ENCODE measurements around the gene ATN1. TPM values are rescaled to one million over a fixed set of nuclear protein-coding genes. Genes with fewer than 3 reads are reported as not detected.

Gene ATN1
- total RNA-seq, 1 donor from 2014 or later = 144 TPM

DNA sequence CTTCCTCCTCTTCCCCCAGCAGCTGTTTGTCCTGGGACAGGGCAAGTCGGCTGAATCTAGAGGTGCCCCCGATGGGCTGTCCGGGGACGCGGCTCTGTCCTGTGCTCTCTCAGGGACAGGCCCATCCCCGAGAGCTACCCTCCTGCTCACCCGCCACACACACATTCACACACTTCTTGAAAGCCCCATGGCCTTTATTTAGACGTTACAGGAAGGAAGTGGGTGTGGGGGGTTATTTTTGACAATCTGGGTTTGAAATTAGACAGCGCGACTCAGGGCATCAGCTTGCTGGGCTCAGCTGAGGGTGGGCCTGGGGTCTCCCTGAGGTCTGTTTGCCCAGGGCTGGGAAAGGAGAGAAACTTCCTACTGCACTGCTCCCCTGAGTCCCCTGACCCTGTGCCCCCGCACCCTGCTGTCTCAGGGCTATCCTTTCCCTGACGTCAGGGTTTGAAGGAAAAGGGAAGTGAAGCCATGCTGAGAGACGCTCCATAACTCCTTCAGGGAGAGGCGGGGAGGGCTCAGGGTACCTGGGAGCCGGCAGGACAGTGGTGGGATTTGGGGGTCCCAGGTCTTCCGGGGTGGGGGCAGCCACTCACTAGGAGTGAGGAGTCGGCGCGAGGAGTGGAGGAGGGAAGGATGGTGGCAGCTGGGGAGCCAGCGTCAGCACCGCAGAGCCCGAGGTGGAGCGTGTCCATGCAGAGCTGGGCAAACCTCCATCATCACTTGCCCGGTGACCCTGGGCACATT, 31.5 kb downstream of the ATN1 start:
- Mint-ChIP-seq H3K4me3 (ENCODE audit: unreplicated experiment) (peak overlapping the region; percentile 31), H3K9me3 (ENCODE audit: unreplicated experiment) (no peaks in the 10 kb centered on the region), H3K4me1 (ENCODE audit: unreplicated experiment) (peaks cover 29% of the 10 kb centered on the region), H3K27me3 (ENCODE audit: unreplicated experiment) (peaks cover 14% of the 10 kb centered on the region), H3K27ac (ENCODE audit: unreplicated experiment) (no peak overlapping the region), H3K36me3 (ENCODE audit: low read depth, unreplicated experiment) (peaks cover 5% of the 10 kb centered on the region)
- no peak for DNase-seq (ENCODE audit: low spot score)
- TF ChIP-seq, protein P1, sequence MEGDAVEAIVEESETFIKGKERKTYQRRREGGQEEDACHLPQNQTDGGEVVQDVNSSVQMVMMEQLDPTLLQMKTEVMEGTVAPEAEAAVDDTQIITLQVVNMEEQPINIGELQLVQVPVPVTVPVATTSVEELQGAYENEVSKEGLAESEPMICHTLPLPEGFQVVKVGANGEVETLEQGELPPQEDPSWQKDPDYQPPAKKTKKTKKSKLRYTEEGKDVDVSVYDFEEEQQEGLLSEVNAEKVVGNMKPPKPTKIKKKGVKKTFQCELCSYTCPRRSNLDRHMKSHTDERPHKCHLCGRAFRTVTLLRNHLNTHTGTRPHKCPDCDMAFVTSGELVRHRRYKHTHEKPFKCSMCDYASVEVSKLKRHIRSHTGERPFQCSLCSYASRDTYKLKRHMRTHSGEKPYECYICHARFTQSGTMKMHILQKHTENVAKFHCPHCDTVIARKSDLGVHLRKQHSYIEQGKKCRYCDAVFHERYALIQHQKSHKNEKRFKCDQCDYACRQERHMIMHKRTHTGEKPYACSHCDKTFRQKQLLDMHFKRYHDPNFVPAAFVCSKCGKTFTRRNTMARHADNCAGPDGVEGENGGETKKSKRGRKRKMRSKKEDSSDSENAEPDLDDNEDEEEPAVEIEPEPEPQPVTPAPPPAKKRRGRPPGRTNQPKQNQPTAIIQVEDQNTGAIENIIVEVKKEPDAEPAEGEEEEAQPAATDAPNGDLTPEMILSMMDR (IDR thresholded peaks at IDR 0.05; ENCODE audit: unreplicated experiment) = no peak

DNA sequence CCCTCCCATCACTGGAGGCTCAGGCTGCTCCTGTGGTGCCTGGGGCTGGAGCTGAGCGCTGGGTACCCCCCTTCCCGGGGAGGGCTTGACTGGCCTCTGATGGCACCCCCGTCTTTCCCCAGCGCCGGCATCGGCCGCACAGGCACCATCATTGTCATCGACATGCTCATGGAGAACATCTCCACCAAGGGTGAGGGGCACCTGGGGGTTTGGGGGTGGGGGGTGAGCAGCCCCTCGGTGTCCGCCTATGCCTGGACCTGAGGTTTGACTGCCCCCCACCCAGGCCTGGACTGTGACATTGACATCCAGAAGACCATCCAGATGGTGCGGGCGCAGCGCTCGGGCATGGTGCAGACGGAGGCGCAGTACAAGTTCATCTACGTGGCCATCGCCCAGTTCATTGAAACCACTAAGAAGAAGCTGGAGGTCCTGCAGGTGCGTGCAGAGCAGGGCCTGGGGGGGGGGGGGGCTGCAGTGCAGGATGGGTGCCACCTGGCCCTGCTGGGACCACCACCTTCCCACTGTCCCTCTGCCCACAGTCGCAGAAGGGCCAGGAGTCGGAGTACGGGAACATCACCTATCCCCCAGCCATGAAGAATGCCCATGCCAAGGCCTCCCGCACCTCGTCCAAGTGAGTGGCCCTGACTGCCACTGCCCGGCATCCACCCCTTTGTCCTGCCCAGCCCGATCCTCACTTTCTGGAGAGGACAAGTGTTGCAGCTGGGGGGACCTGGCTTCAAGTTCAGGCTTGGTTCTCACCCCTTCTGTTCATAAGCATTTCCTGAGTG, 32.2 kb downstream of the ATN1 start:
- peaks cover 30% of the 10 kb centered on the region for H3K4me1 Mint-ChIP-seq (ENCODE audit: unreplicated experiment)
- TF ChIP-seq, protein P1 (IDR thresholded peaks at IDR 0.05; ENCODE audit: unreplicated experiment) = no peak
- H3K9me3 Mint-ChIP-seq (ENCODE audit: unreplicated experiment) = no peaks in the 10 kb centered on the region
- DNase-seq (ENCODE audit: low spot score) = no peak
- H3K36me3 Mint-ChIP-seq (ENCODE audit: low read depth, unreplicated experiment) = peaks cover 6% of the 10 kb centered on the region
- H3K27me3 Mint-ChIP-seq (ENCODE audit: unreplicated experiment) = peaks cover 9% of the 10 kb centered on the region
- H3K4me3 Mint-ChIP-seq (ENCODE audit: unreplicated experiment) = no peak overlapping the region
- H3K27ac Mint-ChIP-seq (ENCODE audit: unreplicated experiment) = no peak overlapping the region

DNA sequence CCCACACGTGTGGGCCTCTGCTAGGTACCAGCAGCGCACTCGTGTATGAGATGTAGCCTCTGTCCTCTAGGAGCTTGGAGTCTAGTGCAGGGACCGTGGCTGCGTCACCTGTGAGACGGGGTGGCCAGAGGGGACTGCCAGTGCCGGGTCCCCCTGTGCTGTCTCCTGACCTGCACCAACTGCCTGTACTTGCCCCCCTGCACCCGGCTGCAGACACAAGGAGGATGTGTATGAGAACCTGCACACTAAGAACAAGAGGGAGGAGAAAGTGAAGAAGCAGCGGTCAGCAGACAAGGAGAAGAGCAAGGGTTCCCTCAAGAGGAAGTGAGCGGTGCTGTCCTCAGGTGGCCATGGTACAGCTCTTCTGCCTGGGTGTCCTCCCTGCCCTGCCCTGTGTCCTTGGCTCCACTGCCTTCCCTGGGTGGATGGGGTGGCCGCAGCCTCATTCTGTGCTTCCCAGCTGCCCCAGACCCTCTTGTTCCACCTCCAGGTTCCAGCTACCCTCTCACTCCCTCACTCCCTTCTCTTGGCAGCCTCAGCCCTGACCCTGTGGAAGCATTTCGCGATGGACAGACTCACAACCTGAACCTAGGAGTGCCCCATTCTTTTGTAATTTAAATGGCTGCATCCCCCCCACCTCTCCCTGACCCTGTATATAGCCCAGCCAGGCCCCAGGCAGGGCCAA, 33.0 kb downstream of the ATN1 start:
- Mint-ChIP-seq H3K27ac (ENCODE audit: unreplicated experiment) (no peak overlapping the region), H3K4me1 (ENCODE audit: unreplicated experiment) (peaks cover 37% of the 10 kb centered on the region), H3K36me3 (ENCODE audit: low read depth, unreplicated experiment) (peaks cover 13% of the 10 kb centered on the region), H3K4me3 (ENCODE audit: unreplicated experiment) (no peak overlapping the region), H3K9me3 (ENCODE audit: unreplicated experiment) (no peaks in the 10 kb centered on the region), H3K27me3 (ENCODE audit: unreplicated experiment) (peaks cover 9% of the 10 kb centered on the region)
- no peak for DNase-seq (ENCODE audit: low spot score)
- TF ChIP-seq, protein P1 (IDR thresholded peaks at IDR 0.05; ENCODE audit: unreplicated experiment) = no peak

DNA sequence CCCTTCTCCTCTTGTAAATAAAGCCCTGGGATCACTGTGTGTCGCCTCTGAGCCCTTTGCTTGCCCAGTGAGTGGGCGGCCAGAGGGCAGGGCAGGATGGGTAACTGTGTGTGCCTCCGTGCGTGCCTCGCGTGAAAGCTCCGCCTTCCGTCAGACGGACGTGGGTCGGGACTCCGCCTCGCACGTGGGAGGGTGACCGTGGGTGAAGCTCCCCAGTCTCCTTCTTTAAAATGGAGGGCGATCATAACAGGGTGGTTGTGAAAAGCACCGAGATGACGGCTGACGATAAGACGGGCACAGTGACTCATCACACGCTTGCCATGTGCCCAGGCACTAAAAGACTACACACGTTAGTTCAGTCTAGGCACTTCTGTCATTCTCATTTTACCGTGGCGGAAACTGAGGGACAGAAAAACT, 33.5 kb downstream of the ATN1 start:
- peak overlapping the region; percentile 67 for H3K4me3 Mint-ChIP-seq (ENCODE audit: unreplicated experiment)
- no peak for DNase-seq (ENCODE audit: low spot score)

More for the DNA sequence above, 33.5 kb downstream of the ATN1 start:
- Mint-ChIP-seq H3K9me3 (ENCODE audit: unreplicated experiment) (no peaks in the 10 kb centered on the region), H3K4me1 (ENCODE audit: unreplicated experiment) (peaks cover 38% of the 10 kb centered on the region), H3K27me3 (ENCODE audit: unreplicated experiment) (peaks cover 9% of the 10 kb centered on the region), H3K27ac (ENCODE audit: unreplicated experiment) (peak overlapping the region; percentile 87), H3K36me3 (ENCODE audit: low read depth, unreplicated experiment) (peaks cover 19% of the 10 kb centered on the region)
- TF ChIP-seq, protein P1 (IDR thresholded peaks at IDR 0.05; ENCODE audit: unreplicated experiment) = no peak

Data from endothelial cell (in vitro differentiated cells).